ENCODE data around the gene SAT1.

The SAT1 gene

DNA sequence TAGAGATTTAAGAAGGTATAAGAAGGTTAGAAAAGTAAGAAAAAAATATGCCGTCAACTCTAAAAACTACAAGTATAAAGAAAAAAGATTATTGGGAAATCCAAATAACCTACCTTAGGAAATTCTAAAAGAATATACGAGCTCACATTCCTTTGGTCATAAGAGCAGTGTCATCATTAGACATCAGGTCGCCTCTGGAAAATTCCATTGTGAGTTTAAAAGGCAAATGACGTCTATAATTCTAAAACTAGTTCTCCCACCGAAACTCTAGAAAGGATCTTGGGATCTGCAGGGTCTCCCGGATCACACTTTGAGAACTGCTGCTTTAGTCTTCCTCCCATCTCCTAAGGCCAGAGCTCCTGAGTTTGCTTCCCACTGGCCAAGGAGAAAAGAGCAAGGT, 518 bp upstream of the SAT1 start:
- H3K9me3 ChIP-seq (ENCODE audit: control insufficient read depth, insufficient read depth, low read length), result no peaks in the 10 kb centered on the region
- no peaks in the 10 kb centered on the region for H3K4me1 ChIP-seq (ENCODE audit: control insufficient read depth, insufficient read depth, low read length)
- H3K36me3 ChIP-seq (ENCODE audit: control insufficient read depth, insufficient read depth, low read length), result no peaks in the 10 kb centered on the region
- H3K27me3 ChIP-seq (ENCODE audit: control insufficient read depth, insufficient read depth, low read length), result no peaks in the 10 kb centered on the region
- H3K4me3 ChIP-seq (ENCODE audit: low read depth, low read length), result no peak overlapping the region
- H3K9ac ChIP-seq (ENCODE audit: low read depth, low read length), result no peak overlapping the region

DNA sequence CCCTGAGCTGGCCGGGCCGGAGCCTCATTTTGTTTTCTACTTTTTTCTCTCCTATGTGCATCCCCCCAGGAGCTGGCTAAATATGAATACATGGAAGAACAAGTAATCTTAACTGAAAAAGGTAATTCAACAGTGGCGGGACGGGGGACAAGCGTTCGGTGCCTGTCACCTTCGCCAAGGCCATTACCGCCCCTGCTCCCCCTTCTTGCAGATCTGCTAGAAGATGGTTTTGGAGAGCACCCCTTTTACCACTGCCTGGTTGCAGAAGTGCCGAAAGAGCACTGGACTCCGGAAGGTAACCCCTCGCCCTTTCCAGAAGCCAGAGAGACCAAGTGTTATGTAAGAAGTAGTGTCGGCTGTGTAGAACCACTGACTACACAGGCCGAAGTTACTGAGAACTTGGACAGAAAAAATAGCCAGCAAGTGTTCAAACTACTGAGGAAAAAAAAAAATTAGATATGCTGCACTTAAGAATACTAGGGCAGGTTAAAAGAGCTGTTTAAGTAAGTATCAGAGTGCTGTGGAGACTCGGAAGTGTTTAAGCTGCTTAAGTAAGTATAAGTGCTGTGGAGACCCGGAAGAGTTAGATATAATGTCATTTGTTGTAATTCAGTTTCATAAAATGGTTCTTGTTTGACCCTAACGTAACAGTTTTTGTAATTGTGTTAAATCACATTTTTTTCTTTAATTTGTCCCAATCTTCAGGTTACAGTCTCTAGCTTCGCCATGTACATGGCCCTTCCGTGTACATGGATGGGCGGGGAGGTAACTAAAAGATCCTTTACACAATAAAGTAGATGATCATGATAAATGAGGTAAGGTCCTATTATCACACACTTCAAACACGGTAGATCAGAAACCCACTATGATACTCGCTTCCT, 856 bp downstream of the SAT1 start:
- no peak overlapping the region for H3K9ac ChIP-seq (ENCODE audit: low read depth, low read length)
- H3K4me3 ChIP-seq (ENCODE audit: low read depth, low read length), result peak overlapping the region; percentile 99
- H3K4me1 ChIP-seq (ENCODE audit: control insufficient read depth, insufficient read depth, low read length), result no peaks in the 10 kb centered on the region
- no peaks in the 10 kb centered on the region for H3K36me3 ChIP-seq (ENCODE audit: control insufficient read depth, insufficient read depth, low read length)
- no peaks in the 10 kb centered on the region for H3K9me3 ChIP-seq (ENCODE audit: control insufficient read depth, insufficient read depth, low read length)
- H3K27me3 ChIP-seq (ENCODE audit: control insufficient read depth, insufficient read depth, low read length), result no peaks in the 10 kb centered on the region

DNA sequence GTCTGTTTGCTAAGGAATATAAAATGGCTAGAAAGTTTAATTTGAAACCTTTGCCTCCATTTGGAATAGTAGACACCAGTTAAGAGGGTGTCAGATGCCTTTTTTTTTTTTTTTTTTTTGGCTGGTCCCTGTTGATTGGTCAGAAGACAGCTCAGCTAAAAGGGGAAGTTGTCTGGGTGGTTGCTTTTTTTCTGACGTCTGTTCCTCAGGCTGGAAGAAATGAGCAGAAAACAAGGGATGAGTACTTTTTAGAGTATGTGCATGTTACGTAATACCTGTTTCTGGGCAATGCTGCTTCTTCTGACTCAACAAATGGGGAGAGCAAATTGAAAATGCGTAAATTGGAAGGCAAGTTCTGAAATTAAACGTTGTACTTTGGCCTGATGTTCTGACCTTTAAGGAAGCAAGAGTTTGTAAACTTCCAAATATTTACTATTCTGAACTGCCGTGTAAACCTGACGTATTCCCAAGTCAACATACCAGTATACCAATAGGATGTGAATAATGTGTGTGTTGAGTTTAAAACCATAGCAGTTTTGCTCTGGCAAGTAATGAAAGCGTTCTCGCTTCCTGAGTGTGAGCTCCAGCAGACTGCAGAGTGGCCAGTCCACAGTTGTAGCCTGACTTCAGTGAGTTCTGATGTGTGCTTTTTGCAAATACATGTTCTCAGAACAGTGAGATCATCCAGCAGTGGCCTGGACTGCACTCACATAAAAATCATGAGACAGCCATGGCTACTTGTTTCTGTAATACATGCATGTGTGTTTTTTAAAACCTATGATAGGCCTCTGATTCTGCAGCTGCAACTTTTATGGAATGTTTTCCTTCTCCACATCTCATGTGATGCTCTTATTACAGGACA, 1.7 kb downstream of the SAT1 start:
- Histone ChIP-seq H3K9ac (ENCODE audit: low read depth, low read length) (no peak overlapping the region), H3K27me3 (ENCODE audit: control insufficient read depth, insufficient read depth, low read length) (no peaks in the 10 kb centered on the region), H3K4me1 (ENCODE audit: control insufficient read depth, insufficient read depth, low read length) (no peaks in the 10 kb centered on the region), H3K4me3 (ENCODE audit: low read depth, low read length) (no peak overlapping the region), H3K36me3 (ENCODE audit: control insufficient read depth, insufficient read depth, low read length) (no peaks in the 10 kb centered on the region), H3K9me3 (ENCODE audit: control insufficient read depth, insufficient read depth, low read length) (no peaks in the 10 kb centered on the region)

DNA sequence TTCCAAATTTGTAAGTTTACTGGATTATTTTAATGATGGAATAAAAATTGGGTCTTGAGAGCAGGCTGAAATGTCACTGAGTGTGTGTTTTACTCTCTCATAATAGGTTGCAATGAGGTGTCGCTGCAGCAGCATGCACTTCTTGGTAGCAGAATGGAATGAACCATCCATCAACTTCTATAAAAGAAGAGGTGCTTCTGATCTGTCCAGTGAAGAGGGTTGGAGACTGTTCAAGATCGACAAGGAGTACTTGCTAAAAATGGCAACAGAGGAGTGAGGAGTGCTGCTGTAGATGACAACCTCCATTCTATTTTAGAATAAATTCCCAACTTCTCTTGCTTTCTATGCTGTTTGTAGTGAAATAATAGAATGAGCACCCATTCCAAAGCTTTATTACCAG, 2.6 kb downstream of the SAT1 start:
- no peaks in the 10 kb centered on the region for H3K9me3 ChIP-seq (ENCODE audit: control insufficient read depth, insufficient read depth, low read length)
- no peaks in the 10 kb centered on the region for H3K27me3 ChIP-seq (ENCODE audit: control insufficient read depth, insufficient read depth, low read length)
- H3K4me3 ChIP-seq (ENCODE audit: low read depth, low read length), result no peak overlapping the region
- no peak overlapping the region for H3K9ac ChIP-seq (ENCODE audit: low read depth, low read length)
- H3K4me1 ChIP-seq (ENCODE audit: control insufficient read depth, insufficient read depth, low read length), result no peaks in the 10 kb centered on the region
- no peaks in the 10 kb centered on the region for H3K36me3 ChIP-seq (ENCODE audit: control insufficient read depth, insufficient read depth, low read length)

DNA sequence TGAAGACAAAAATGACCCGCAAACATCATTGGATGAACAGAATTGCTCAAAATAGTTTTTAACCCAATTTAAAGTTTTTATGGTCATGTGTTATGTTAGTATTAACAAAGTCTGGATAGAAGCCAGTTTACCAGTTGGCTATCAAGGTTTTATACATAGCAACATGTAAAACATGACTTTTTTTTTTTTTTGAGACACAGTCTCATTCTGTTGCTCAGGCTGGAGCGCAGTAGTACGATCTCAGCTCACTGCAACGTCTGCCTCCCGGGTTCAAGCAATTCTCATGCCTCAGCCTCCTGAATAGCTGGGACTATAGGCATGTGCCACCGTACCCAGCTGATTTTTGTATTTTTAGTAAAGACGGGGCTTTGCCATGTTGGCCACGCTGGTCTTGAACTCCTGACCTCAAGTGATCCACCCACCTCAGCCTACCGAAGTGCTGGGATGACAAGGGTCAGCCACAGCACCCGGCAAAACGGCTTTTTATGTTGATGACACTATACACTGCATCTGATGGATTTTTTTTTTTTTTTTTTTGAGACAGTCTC, 3.4 kb downstream of the SAT1 start:
- H3K4me1 ChIP-seq (ENCODE audit: control insufficient read depth, insufficient read depth, low read length), result no peaks in the 10 kb centered on the region
- no peak overlapping the region for H3K4me3 ChIP-seq (ENCODE audit: low read depth, low read length)
- H3K9me3 ChIP-seq (ENCODE audit: control insufficient read depth, insufficient read depth, low read length), result no peaks in the 10 kb centered on the region
- no peaks in the 10 kb centered on the region for H3K27me3 ChIP-seq (ENCODE audit: control insufficient read depth, insufficient read depth, low read length)
- no peaks in the 10 kb centered on the region for H3K36me3 ChIP-seq (ENCODE audit: control insufficient read depth, insufficient read depth, low read length)
- H3K9ac ChIP-seq (ENCODE audit: low read depth, low read length), result no peak overlapping the region

DNA sequence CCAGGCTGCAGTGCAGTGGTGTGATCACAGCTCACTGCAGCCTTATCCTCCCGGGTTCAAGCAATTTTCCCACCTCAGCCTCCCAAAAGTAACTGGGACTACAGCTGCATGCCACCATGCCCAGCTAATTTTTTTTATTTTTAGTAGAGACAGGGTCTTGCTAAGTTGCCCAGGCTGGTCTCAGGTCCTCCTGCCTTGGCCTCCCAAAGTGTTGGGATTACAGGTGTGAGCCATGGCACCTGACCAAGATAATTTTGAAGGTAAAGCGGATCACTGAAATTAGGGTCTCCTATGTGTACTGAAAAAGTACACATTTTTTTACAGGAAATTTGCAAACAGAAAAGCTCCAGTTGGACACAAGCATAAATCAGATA, 4.8 kb downstream of the SAT1 start:
- Histone ChIP-seq H3K36me3 (ENCODE audit: control insufficient read depth, insufficient read depth, low read length) (no peaks in the 10 kb centered on the region), H3K9ac (ENCODE audit: low read depth, low read length) (no peak overlapping the region), H3K4me1 (ENCODE audit: control insufficient read depth, insufficient read depth, low read length) (no peaks in the 10 kb centered on the region), H3K27me3 (ENCODE audit: control insufficient read depth, insufficient read depth, low read length) (no peaks in the 10 kb centered on the region), H3K4me3 (ENCODE audit: low read depth, low read length) (no peak overlapping the region), H3K9me3 (ENCODE audit: control insufficient read depth, insufficient read depth, low read length) (no peaks in the 10 kb centered on the region)

DNA sequence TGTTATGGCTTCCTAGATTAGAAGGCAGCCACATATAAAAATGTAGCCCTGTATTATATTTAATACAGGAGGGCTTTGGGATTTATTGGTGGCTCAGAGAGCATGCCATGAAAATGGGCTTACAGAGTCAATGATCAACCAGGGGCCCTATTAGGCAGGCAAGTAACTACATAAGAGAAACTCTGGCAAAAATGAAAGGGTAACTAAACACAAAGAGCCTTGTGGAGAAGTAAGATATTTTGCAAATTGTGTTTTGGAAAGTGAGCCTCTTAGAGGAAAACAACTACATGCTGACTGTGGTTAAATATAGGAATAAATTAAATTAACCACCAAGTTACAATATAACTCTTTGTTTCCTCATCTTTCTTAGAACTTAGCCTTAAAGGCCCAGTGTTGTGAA, 5.5 kb downstream of the SAT1 start:
- no peaks in the 10 kb centered on the region for H3K4me1 ChIP-seq (ENCODE audit: control insufficient read depth, insufficient read depth, low read length)
- H3K36me3 ChIP-seq (ENCODE audit: control insufficient read depth, insufficient read depth, low read length), result no peaks in the 10 kb centered on the region
- no peak overlapping the region for H3K9ac ChIP-seq (ENCODE audit: low read depth, low read length)
- H3K27me3 ChIP-seq (ENCODE audit: control insufficient read depth, insufficient read depth, low read length), result no peaks in the 10 kb centered on the region
- H3K4me3 ChIP-seq (ENCODE audit: low read depth, low read length), result no peak overlapping the region
- no peaks in the 10 kb centered on the region for H3K9me3 ChIP-seq (ENCODE audit: control insufficient read depth, insufficient read depth, low read length)

DNA sequence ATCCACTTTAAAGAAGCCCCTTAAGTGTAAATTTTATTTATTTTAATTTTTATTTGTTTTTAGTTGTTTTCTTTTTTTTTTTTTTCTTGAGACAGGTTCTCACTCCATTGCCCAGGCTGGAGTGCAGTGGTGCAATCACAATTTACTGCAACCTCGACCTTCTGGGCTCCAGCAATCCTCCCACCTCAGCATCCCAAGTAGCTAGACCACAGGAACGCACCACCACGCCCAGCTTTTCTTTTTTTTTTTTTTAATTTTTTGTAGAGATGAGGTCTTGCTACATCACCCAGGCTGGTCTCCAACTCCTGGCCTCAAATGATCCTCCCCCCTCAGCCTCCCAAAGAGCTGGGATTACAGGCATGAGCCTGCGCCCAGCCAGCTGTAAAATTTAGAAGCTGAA, 6.0 kb downstream of the SAT1 start:
- Histone ChIP-seq H3K9ac (ENCODE audit: low read depth, low read length) (no peak overlapping the region), H3K4me1 (ENCODE audit: control insufficient read depth, insufficient read depth, low read length) (no peaks in the 10 kb centered on the region), H3K4me3 (ENCODE audit: low read depth, low read length) (no peak overlapping the region), H3K27me3 (ENCODE audit: control insufficient read depth, insufficient read depth, low read length) (no peaks in the 10 kb centered on the region), H3K36me3 (ENCODE audit: control insufficient read depth, insufficient read depth, low read length) (no peaks in the 10 kb centered on the region), H3K9me3 (ENCODE audit: control insufficient read depth, insufficient read depth, low read length) (no peaks in the 10 kb centered on the region)

DNA sequence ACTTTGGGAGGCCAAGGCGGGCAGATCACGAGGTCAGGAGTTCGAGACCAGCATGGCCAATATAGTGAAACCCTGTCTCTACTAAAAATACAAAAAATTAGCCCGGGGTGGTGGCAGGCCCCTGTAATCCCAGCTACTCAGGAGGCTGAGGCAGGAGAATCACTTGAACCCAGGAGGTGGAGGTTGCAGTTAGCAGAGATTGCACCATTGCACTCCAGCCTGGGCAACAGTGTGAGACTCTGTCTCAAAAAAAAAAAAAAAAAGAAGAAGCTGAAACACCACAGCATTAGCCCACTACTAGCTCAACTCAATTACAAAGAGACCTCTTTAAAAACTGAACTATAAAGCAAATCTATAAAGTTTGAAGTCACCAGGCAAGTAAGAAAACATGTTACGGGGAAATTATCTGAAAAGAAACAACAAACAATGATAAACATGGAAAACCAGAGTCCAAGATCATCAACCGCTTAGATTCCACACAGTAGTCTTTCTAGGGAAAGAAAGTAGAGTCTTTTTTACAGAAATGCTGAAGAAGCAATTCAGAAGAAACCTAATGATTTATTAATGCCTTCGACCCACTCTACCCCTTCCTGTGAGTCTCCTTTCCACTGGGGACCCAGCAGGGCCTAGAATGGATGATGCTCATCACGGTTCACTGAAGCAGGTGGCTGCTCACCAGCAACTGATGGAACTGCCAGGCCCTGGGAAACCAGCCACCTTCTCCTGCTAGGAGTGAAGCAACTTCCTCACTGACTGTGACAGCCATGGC, 6.6 kb downstream of the SAT1 start:
- Histone ChIP-seq H3K27me3 (ENCODE audit: control insufficient read depth, insufficient read depth, low read length) (no peaks in the 10 kb centered on the region), H3K9me3 (ENCODE audit: control insufficient read depth, insufficient read depth, low read length) (no peaks in the 10 kb centered on the region), H3K9ac (ENCODE audit: low read depth, low read length) (no peak overlapping the region), H3K4me3 (ENCODE audit: low read depth, low read length) (no peak overlapping the region), H3K36me3 (ENCODE audit: control insufficient read depth, insufficient read depth, low read length) (no peaks in the 10 kb centered on the region), H3K4me1 (ENCODE audit: control insufficient read depth, insufficient read depth, low read length) (no peaks in the 10 kb centered on the region)

DNA sequence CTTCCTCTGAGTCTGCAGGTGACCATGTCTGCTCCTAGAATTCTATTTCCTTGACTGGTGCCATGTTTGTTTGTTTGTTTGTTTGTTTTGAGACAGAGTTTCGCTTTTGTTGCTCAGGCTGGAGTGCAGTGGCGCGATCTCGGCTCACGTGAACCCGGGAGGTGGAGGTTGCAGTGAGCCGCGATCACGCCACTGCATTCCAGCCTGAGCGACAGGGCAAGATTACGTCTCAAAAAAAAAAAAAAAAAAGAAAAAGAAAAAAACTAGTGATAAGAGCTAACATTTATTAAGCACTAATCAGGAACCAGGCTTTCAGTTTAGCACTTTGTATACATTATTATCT, 7.2 kb downstream of the SAT1 start:
- no peaks in the 10 kb centered on the region for H3K27me3 ChIP-seq (ENCODE audit: control insufficient read depth, insufficient read depth, low read length)
- H3K36me3 ChIP-seq (ENCODE audit: control insufficient read depth, insufficient read depth, low read length), result no peaks in the 10 kb centered on the region
- H3K4me1 ChIP-seq (ENCODE audit: control insufficient read depth, insufficient read depth, low read length), result no peaks in the 10 kb centered on the region
- H3K4me3 ChIP-seq (ENCODE audit: low read depth, low read length), result no peak overlapping the region
- H3K9me3 ChIP-seq (ENCODE audit: control insufficient read depth, insufficient read depth, low read length), result no peaks in the 10 kb centered on the region
- H3K9ac ChIP-seq (ENCODE audit: low read depth, low read length), result no peak overlapping the region

DNA sequence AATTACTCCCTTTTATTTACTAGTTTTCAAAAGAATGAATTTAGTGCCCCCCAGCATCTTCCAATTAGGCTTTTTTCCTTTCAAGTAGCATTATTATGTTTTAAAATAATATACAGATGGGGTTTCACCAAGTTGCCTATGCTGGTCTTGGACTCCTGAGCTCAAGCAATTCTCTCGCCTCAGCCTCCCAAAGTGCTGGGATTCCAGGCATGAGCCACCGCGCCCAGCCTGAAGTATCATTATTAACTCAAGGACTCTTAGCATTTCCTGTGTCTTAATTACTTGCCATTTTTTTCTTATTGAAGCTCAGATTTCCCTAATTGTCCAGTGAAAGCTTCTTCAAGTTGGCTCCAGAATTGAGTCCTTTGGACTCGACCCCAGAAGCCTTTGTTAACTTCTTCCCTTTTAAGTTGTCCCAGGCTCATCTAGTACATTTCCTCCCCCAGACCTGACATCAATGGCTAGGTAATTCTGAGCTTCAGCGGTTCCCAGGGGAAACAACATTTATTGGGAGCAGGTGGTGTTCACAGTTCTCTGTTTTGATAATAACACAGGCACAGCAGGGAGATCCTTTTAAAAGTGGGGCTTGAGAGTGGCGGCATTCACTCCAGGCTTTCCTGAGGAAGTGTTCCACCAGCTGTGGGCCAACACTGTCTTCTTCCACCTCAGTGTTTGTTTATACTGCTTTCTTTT, 10.0 kb downstream of the SAT1 start:
- Histone ChIP-seq H3K27me3 (ENCODE audit: control insufficient read depth, insufficient read depth, low read length) (no peaks in the 10 kb centered on the region), H3K9me3 (ENCODE audit: control insufficient read depth, insufficient read depth, low read length) (no peaks in the 10 kb centered on the region), H3K9ac (ENCODE audit: low read depth, low read length) (no peak overlapping the region), H3K4me3 (ENCODE audit: low read depth, low read length) (no peak overlapping the region), H3K4me1 (ENCODE audit: control insufficient read depth, insufficient read depth, low read length) (peaks cover 2% of the 10 kb centered on the region), H3K36me3 (ENCODE audit: control insufficient read depth, insufficient read depth, low read length) (no peaks in the 10 kb centered on the region)
